Spleen (tissue), 11 donors: ENCODE measurements around the gene PRIMPOL. TPM values are rescaled to one million over a fixed set of nuclear protein-coding genes. Genes with fewer than 3 reads are reported as not detected.

Experiments used
- DNase-seq: peaks from one replicate; pipeline ENCODE4 v3.0.0-alpha.2; 2020
- H3K27ac ChIP-seq, 8 donors: fragments of 200-600 bp; sonication (generic) in 7 of 8; 1 replicate in 4 of 8; 2 replicates in 4 of 8; pipeline versions ENCODE4 v1.5.0 to v1.8.0; 2016 to 2021; ENCODE audit warnings: inconsistent platforms in 4 of 8, mild to moderate bottlenecking in 4 of 8, moderate library complexity in 1 of 8
- H3K27me3 ChIP-seq, 7 donors: fragments of 200-600 bp; sonication (generic) in 6 of 7; replicated peaks in 1 of 7; 1 replicate in 4 of 7; 2 replicates in 3 of 7; pipeline versions ENCODE4 v1.5.0 to v1.8.0; 2016 to 2021; ENCODE audit warnings: inconsistent platforms in 3 of 7, mild to moderate bottlenecking in 1 of 7
- H3K36me3 ChIP-seq, 6 donors: fragments of 200-600 bp; sonication (generic) in 5 of 6; 1 replicate in 4 of 6; 2 replicates in 2 of 6; pipeline versions ENCODE4 v1.5.0 to v1.8.0; 2016 to 2021; ENCODE audit warnings: inconsistent platforms in 2 of 6
- H3K4me1 ChIP-seq, 6 donors: fragments of 200-600 bp; sonication (generic) in 5 of 6; 1 replicate in 3 of 6; 2 replicates in 3 of 6; pipeline versions ENCODE4 v1.5.0 to v1.8.0; 2016 to 2021; ENCODE audit warnings: inconsistent platforms in 3 of 6
- H3K4me3 ChIP-seq, 8 donors: fragments of 200-600 bp; sonication (generic) in 7 of 8; 1 replicate in 4 of 8; 2 replicates in 4 of 8; pipeline versions ENCODE4 v1.5.0 to v1.8.0; 2016 to 2021; ENCODE audit warnings: inconsistent platforms in 4 of 8, mild to moderate bottlenecking in 4 of 8, moderate library complexity in 2 of 8
- H3K9me3 ChIP-seq, 8 donors: fragments of 200-600 bp; sonication (generic) in 7 of 8; 1 replicate in 4 of 8; 2 replicates in 4 of 8; pipeline versions ENCODE4 v1.5.0 to v1.8.0; 2016 to 2021; ENCODE audit warnings: inconsistent platforms in 4 of 8
- POLR2A ChIP-seq, 3 donors: fragments of 450-650 bp; IDR thresholded peaks; one replicate each; pipeline ENCODE4 v1.5.1; 2017; ENCODE audit warnings: antibody characterized with exemption in 3 of 3, mild to moderate bottlenecking in 1 of 3
- POLR2AphosphoS5 ChIP-seq, 3 donors: sonication (generic); formaldehyde crosslinking; IDR thresholded peaks; one replicate each; pipeline ENCODE4 v1.5.1; 2017; ENCODE audit warnings: antibody characterized with exemption in 3 of 3
- WGBS, 5 donors: extraction: QIAGEN DNeasy Blood & Tissue Kit in 3 of 5; methylation state at CpG; one replicate each; pipeline versions ENCODE4 v1.1.5 to v1.1.7; 2013 to 2018; 5-methylcytosine and 5-hydroxymethylcytosine counted together
- intact Hi-C: fragments of 100-400 bp; cut with DNase I; formaldehyde crosslinking; loops from one replicate; pipeline ENCODE4 v1.15.0; 2023; ENCODE audit warnings: low total_unique reads
- polyA plus RNA-seq, 3 donors: library from polyadenylated mRNA; stranded (reverse); fragments of 200-250 nt; gene quantifications; one replicate each; pipeline ENCODE4 v1.2.1, GENCODE V29; 2013
- total RNA-seq, 7 donors: library from RNA; depleted of rRNA in 3 of 7; stranded (reverse); fragments of >200 nt in 3 of 7; fragmentation: NEBNext Ultra II Directional in 4 of 7; extraction: Animal tissue kit (Norgen Biotek cat#: 25700) in 4 of 7; gene quantifications; one replicate each; pipeline versions ENCODE4 v1.1.0 to v1.2.1, GENCODE V29; 2016 to 2021
- TF ChIP-seq, protein P1 (sequence below), 11 experiments: fragments of 200-600 bp in 7 of 11; fragments of 450-650 bp in 4 of 11; sonication (generic) in 4 of 11; IDR thresholded peaks in 8 of 11; conservative IDR thresholded peaks in 3 of 11; 1 replicate in 7 of 11; 2 replicates in 4 of 11; pipeline versions ENCODE4 v1.4.0 to v1.8.0; 2016 to 2021; ENCODE audit warnings: antibody characterized with exemption in 11 of 11, inconsistent platforms in 4 of 11, mild to moderate bottlenecking in 1 of 11
- donor health status: healthy with polysubstance abuse.
- donor health status: DM: no; HTN: no; CAD: no; lungs with moderate emphysema.
- donor health status: DM: no; HTN: no; CAD: no.
- donor health status: Bipolar disorder and iron deficiency.
- donor health status: healthy.
- donor health status: DM: no; HTN: no; CAD: no.
- donor health status: DM: yes; HTN: yes; CAD: no.

Gene PRIMPOL
- total and polyA plus RNA-seq, 10 donors: 17.0 to 46.7 (median 25.8) TPM

GRCh38 chr4:184645904-184646610, 3.5 kb upstream of the PRIMPOL start:
- H3K9me3 ChIP-seq: no peaks in the 10 kb centered on the region
- H3K27me3 ChIP-seq: no peaks in the 10 kb centered on the region
- 53 to 65% (median 63%) methylated on average over 6 of the region's 6 CpGs for WGBS, 5 donors
- H3K4me3 ChIP-seq: peak overlapping the region in 1 of 8 donors; percentile 89
- peaks cover 42 to 87% (median 74%) of the 10 kb centered on the region in 6 donors for H3K4me1 ChIP-seq
- peaks cover 0 to 60% (median 0%) of the 10 kb centered on the region in 6 donors for H3K36me3 ChIP-seq
- DNase-seq: no peak
- H3K27ac ChIP-seq: peak overlapping the region in 6 of 8 donors; percentile 7 to 99 (median 96)
- intact Hi-C loops: loop anchor here (10.0 kb wide), 1 partner anchor 101 kb away; no protein-coding TSS in a partner anchor
- TF ChIP-seq, protein P1, sequence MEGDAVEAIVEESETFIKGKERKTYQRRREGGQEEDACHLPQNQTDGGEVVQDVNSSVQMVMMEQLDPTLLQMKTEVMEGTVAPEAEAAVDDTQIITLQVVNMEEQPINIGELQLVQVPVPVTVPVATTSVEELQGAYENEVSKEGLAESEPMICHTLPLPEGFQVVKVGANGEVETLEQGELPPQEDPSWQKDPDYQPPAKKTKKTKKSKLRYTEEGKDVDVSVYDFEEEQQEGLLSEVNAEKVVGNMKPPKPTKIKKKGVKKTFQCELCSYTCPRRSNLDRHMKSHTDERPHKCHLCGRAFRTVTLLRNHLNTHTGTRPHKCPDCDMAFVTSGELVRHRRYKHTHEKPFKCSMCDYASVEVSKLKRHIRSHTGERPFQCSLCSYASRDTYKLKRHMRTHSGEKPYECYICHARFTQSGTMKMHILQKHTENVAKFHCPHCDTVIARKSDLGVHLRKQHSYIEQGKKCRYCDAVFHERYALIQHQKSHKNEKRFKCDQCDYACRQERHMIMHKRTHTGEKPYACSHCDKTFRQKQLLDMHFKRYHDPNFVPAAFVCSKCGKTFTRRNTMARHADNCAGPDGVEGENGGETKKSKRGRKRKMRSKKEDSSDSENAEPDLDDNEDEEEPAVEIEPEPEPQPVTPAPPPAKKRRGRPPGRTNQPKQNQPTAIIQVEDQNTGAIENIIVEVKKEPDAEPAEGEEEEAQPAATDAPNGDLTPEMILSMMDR (IDR thresholded peaks at IDR 0.05 in 8 of 11, conservative IDR thresholded peaks at IDR 0.05 in 3 of 11): no peak
- TF ChIP-seq POLR2A (IDR thresholded peaks at IDR 0.05) (no peak), POLR2AphosphoS5 (IDR thresholded peaks at IDR 0.05) (no peak)

DNA sequence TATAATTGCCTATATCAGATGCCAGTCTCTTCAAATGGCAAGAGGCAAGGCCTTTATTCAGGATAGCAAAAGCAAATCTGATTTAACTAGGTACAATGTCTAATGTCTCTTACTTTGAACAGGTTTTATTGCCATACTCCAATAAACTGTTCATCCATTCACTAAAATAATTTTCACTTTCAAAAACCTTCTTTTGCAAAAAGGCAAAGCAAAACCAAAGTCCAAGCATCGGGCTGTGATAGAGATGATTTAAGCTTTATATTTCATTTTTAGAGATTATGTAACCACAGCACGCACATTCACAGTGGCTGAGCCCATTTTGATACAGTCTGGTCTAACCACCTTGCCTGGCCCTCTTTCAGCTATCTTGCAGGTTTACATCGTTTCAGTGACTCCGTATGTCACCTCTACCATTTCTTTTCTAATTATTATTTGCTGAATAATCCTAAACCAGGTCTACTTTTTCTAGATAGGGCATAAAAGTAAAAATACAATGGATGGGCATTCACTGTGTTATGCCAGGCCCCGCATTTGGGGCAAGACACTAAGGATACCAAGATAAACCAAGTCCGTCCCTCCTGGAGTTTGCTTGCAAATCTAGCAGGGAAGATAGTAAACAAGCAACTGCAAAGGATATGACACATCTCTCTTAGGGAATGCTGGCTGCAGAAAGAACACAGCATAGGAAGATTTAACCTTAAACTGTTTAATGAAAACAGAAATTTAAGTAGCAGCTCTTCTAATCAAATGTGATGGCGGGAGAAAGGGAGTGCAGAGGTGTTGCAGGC, 2.1 kb upstream of the PRIMPOL start:
- 60 to 74% (median 63%) methylated on average over 7 of the region's 7 CpGs for WGBS, 5 donors
- H3K4me1 ChIP-seq: peaks cover 39 to 86% (median 65%) of the 10 kb centered on the region in 6 donors
- DNase-seq: no peak
- peak overlapping the region; percentile 62 to 90 (median 78) for H3K4me3 ChIP-seq
- H3K9me3 ChIP-seq: no peaks in the 10 kb centered on the region
- no peaks in the 10 kb centered on the region for H3K27me3 ChIP-seq
- intact Hi-C loops: loop anchor here (10.0 kb wide), 1 partner anchor 103 kb away; no protein-coding TSS in a partner anchor
- TF ChIP-seq POLR2A (IDR thresholded peaks at IDR 0.05): no peak
- TF ChIP-seq POLR2AphosphoS5 (IDR thresholded peaks at IDR 0.05): no peak
- TF ChIP-seq, protein P1 (IDR thresholded peaks at IDR 0.05 in 8 of 11, conservative IDR thresholded peaks at IDR 0.05 in 3 of 11): no peak
- peaks cover 0 to 46% (median 0%) of the 10 kb centered on the region in 6 donors for H3K36me3 ChIP-seq
- peak overlapping the region in 6 of 8 donors; percentile 93 to 99 (median 98) for H3K27ac ChIP-seq

DNA sequence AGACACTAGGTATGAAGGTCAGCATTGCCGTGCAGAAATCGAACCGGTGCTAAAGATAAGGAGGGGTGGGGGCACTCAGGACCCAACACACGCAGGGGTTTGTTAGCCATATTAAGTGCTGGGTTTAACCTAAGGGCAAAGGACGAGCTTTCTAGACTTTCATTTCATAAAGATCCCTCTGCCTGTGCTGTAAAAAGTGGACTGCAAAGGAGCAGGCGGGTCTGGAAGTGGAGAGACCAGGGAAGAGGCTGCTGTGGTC, 1.6 kb upstream of the PRIMPOL start:
- intact Hi-C loops: loop anchor here (10.0 kb wide), 1 partner anchor 103 kb away; no protein-coding TSS in a partner anchor
- peaks cover 0 to 41% (median 0%) of the 10 kb centered on the region in 6 donors for H3K36me3 ChIP-seq
- WGBS, 5 donors: 3 to 10% (median 8%) methylated on average over 6 of the region's 6 CpGs
- H3K9me3 ChIP-seq: no peaks in the 10 kb centered on the region
- peak overlapping the region; percentile 62 to 90 (median 78) for H3K4me3 ChIP-seq
- TF ChIP-seq POLR2AphosphoS5 (IDR thresholded peaks at IDR 0.05): no peak
- TF ChIP-seq POLR2A (IDR thresholded peaks at IDR 0.05): no peak
- TF ChIP-seq, protein P1 (IDR thresholded peaks at IDR 0.05 in 8 of 11, conservative IDR thresholded peaks at IDR 0.05 in 3 of 11): no peak
- peaks cover 39 to 80% (median 63%) of the 10 kb centered on the region in 6 donors for H3K4me1 ChIP-seq
- peak overlapping the region; percentile 93 to 99 (median 96) for H3K27ac ChIP-seq
- no peak for DNase-seq
- H3K27me3 ChIP-seq: no peaks in the 10 kb centered on the region
